GM19239 (cell line): ENCODE measurements around the gene FAM234A.
"Not testable (repeated sequence)": the region's sequence is repeated elsewhere in the genome, so short reads cannot be mapped to it uniquely, and the experiment has no call there.

Source experiments
- DNase-seq: peaks from one replicate; pipeline ENCODE4 v3.0.0; 2011; ENCODE audit warnings: low spot score; ENCODE audit not compliant: insufficient read length
- FAIRE-seq: peaks from 2 replicates; lab custom pipeline; 2011; peaks lifted over from hg19 to GRCh38; lab: Jason Lieb, UNC

The FAM234A gene

GRCh38 chr16:263182-263774 is 28.7 kb downstream of the FAM234A start:
- DNase-seq (no peak), FAIRE-seq (no peak)

- FAIRE-seq (no peak), DNase-seq (no peak)
Measured at GRCh38 chr16:263944-264343, 29.3 kb downstream of the FAM234A start.

- no peak for DNase-seq
- no peak for FAIRE-seq
Measured at GRCh38 chr16:264440-264951, 29.9 kb downstream of the FAM234A start.

- FAIRE-seq: no peak
Measured at GRCh38 chr16:265002-265529, 30.4 kb downstream of the FAM234A start.

GRCh38 chr16:265711-266110 is 31.1 kb downstream of the FAM234A start:
- DNase-seq: no peak
- FAIRE-seq: no peak

More at GRCh38 chr16:265002-265529, 30.4 kb downstream of the FAM234A start:
- no peak for DNase-seq

GRCh38 chr16:266258-267164 is 31.9 kb downstream of the FAM234A start:
- FAIRE-seq (no peak), DNase-seq (no peak)

- FAIRE-seq, DNase-seq: not testable (repeated sequence)
Measured at GRCh38 chr16:267562-267961, 32.9 kb downstream of the FAM234A start.

- DNase-seq (no peak), FAIRE-seq (no peak)
Measured at GRCh38 chr16:268141-269053, 33.8 kb downstream of the FAM234A start.

GRCh38 chr16:269061-269796 is 34.6 kb downstream of the FAM234A start:
- DNase-seq: no peak
- FAIRE-seq: no peak

- DNase-seq (no peak), FAIRE-seq (no peak)
Measured at GRCh38 chr16:270381-271255, 36.0 kb downstream of the FAM234A start.

- FAIRE-seq: no peak
Measured at GRCh38 chr16:272633-273546, 38.3 kb downstream of the FAM234A start.

GRCh38 chr16:273547-274421 is 39.2 kb downstream of the FAM234A start:
- DNase-seq: no peak
- no peak for FAIRE-seq

More at GRCh38 chr16:272633-273546, 38.3 kb downstream of the FAM234A start:
- no peak for DNase-seq

GRCh38 chr16:275041-275641 is 40.5 kb downstream of the FAM234A start:
- no peak for FAIRE-seq
- no peak for DNase-seq

- DNase-seq (no peak), FAIRE-seq (no peak)
Measured at GRCh38 chr16:275786-276232, 41.2 kb downstream of the FAM234A start, which contains the start of gene RGS11. RGS11 (minus strand) TSS chr16:275944; CDS start chr16:275911, 33 bp downstream.

GRCh38 chr16:276426-277077 is 41.9 kb downstream of the FAM234A start:
- FAIRE-seq (no peak), DNase-seq (no peak)
